GM19324 (cell line): ENCODE results near the gene VAT1.
"Not testable (repeated sequence)": the region's sequence is repeated elsewhere in the genome, so short reads cannot be mapped to it uniquely, and the experiment has no call there.

Experiments
- ATAC-seq: cut with Tn5 transposase; IDR thresholded peaks from one replicate; pipeline ENCODE4 v1.9.1; 2021; ENCODE audit warnings: mild to moderate bottlenecking, moderate library complexity; ENCODE audit not compliant: unreplicated experiment, low FRiP score

Gene VAT1

DNA sequence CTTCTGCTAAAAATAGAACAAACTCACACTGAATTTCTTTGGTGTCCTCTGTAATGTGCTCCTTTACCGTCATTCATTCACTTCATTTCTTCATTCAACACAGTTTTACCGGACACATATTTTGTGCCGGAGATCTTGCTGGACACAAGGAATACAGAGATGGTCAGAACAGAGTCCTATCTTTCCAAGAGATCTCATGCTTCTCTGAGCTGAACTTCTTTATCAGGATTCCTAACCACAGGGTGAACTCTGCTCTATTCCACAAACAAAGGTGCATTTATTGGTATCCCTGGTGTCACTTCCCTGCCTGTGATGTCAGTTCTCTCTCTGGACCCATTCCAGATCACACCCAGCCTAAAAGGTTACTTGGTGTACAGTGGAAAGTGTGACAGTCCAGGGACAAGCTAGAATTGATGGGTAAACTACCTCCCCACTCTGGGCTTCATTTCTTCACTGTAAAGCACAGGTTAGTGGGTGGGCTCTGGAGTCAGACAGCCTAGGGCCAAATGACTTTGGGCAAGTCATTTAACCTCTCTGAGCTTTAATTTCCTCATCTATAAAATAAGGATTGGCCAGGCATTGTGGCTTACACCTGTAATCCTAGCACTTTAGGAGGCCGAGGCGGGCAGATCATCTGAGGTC, 11.4 kb downstream of the VAT1 start:
- ATAC-seq: no peak

DNA sequence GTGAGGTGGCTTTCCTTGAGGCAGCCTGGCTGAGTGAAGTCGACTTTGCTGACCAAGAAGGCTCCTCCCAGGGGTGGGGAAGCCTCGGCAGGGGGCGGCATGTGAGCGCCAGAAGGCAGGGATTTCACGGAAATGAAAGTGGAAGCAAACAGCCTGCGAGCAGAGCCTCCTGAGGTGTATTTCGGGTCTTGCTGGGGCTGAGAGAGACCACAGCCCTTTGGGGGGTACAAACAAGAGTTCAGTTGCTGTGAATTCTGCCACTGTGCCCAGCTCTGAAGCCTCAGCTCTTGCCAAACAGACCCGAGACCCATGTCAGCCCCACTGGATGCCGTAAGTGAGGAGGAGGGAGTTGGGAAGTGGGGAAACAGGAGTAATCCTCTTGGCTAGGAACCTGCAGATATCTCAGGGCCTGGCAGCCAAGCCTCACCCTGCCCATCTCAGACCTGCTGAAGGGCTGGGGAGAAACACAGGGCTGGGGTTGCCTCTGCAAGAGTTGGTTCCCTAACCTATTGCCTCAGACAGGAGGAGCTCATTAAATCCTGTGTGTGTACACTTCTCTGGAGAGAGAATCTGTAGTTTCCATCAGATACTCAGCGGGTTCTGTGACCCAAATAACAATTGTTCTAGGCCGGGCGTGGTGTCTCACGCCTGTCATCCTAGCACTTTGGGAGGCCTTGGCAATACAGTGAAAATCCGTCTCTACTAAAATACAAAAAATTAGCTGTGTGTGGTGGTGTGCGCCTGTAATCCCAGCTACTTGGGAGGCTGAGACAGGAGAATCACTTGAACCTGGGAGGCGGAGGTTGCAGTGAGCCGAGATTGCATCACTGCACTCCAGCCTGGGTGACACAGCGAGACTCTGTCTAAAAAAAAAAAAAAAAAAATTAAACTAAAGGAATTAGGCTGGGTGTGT, 15.3 kb downstream of the VAT1 start, which contains the start of gene IFI35:
TSS of gene IFI35 (plus strand) at position 146 of the 913 bp plus-strand sequence. CDS start at position 310, 164 bp downstream.
- peak; percentile 79 for ATAC-seq

- ATAC-seq: no peak
These were observed 18.5 kb downstream of the VAT1 start for GRCh38 chr17:43003542-43004172.

GRCh38 chr17:43000894-43001293, 21.3 kb downstream of the VAT1 start:
- not testable (repeated sequence) for ATAC-seq

GRCh38 chr17:42999003-42999525, 23.1 kb downstream of the VAT1 start:
- ATAC-seq: no peak

DNA sequence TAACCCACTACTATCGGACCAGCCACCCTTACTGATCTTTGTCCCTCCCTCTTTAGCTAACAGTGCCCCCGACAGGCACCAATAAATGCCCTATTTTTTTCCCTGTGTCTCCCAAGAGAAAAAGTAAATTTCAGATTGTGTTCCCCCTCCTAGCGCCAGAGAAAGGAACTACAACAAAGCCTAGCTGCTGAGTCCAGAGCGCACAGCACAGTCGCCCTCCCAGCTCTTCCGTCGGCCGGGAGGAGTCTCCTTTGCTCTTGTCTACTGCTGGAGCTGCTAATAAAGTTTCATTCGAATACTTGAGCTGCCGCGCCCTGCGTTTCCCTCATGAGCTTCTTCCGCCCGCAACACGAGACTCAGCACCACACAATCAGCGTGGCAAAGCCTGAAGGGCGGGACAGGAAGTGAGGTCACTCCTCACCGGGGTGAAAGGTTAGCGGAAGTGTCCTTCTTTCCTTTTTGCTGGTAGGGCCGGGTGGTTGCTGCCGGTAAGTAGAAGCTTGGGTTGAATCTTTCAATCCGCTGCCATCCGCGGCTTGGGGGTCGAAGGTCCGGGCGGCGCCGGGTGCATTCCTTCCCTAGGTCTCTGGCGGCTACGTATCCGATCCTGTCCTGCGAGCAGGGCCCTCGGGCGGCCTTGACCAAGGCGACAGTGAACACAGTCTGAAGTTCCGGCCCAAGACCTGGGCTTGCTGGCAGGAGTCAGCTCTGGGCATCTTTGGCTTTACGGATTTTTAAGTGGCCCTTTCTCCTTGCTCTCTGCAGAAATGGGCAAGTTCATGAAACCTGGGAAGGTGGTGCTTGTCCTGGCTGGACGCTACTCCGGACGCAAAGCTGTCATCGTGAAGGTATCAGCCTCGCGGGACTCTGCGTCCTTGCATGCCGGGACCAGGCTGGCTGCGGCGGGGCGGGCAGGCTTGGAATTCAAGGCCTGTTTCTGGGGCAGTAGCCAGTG, 23.9 kb downstream of the VAT1 start, which contains the start of gene RPL27:
TSS of gene RPL27 (plus strand) at position 436 of the 955 bp plus-strand sequence. CDS start at position 768, 332 bp downstream.
- peak; percentile 91 for ATAC-seq

DNA sequence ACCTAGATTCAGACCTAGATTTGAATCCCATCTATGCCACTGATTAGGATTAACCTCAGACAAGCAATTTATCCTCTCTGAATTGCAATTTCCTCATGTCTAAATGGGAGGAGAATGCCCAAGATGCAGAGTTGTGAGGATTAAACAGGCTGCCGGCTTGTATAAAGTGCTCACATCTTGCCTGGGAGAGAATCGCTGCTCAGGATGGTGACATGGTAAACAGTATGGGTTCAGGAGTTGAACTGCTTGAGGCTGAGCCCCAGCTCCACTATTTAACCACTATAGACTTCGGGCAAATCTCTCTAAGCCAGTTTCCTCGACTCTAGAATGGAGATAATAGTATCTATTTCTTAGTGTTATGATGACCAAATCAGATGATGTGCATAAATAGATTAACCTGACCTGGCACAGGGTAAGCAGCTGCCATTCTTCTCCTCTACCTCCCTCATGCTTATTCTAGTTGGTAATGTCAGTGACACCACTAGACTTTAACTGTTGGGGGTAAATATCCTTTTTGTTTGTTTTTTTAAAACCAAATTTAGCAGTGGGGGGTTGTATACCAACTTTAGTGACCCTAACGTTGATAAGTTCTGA, 24.7 kb downstream of the VAT1 start:
- no peak for ATAC-seq

DNA sequence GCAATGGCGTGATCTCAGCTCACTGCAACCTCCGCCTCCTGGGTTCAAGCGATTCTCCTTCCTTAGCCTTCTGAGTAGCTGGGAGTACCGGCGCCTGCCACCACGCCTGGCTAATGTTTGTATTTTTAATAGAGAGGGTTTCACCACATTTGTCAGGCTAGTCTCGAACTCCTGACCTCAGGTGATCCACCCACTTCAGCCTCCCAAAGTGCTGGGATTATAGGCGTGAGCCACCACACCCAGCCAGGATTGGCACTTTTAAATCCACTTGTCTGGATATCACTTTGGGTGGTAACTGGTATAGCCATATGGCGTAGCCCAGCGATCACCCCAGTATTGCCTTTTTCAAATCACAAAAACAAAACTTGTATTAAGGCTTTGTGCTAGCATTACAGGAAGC, 28.3 kb downstream of the VAT1 start:
- ATAC-seq: not testable (repeated sequence)

- no peak for ATAC-seq
These were observed 29.3 kb downstream of the VAT1 start for GRCh38 chr17:42992872-42993271.

- ATAC-seq: no peak
These were observed 30.7 kb downstream of the VAT1 start for GRCh38 chr17:42991471-42991870.

DNA sequence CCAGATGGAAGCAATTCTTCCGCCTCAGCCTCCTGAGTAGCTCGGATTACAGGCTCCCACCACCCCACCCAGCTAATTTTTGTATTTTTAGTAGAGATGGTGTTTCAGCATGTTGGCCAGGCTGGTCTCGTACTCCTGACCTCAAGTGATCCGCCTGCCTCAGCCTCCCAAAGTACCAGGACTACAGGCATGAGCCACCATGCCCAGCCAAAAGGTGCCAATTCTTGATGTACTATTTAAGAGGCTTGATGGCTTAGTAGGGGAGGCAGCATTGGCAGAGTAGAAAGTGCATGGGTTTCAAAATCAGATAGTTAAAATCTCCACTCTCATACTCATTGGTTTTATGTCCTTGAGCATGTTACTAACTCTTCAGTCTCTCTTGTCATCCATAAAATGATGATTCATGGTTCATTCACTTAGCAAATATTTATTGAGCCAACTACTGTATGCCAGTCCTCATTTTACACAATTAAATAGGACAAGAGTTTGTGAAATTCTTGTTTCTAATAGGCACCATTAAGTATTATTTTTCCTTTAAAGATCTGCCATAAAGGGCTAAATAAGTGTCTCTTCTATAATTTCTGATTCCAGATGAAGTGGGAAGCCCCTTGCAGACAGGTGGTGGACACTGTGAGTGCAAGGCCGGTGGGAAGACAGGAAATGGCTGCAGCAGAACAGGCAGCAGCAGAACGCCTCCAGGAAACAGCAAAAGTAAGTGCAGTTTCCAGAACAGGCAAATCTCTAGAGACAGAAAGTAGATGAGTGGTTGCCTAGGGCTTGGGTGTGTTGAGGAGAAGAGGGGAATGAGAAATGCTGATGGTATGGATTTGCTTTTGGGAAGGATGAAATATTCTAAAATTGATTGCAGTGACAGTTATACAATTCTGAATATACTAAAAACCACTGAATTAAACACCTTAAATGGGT, 32.2 kb downstream of the VAT1 start:
- ATAC-seq: no peak

GRCh38 chr17:42989141-42989540, 33.0 kb downstream of the VAT1 start:
- ATAC-seq: no peak

- ATAC-seq: no peak
These were observed 37.0 kb downstream of the VAT1 start for GRCh38 chr17:42985225-42985624.

DNA sequence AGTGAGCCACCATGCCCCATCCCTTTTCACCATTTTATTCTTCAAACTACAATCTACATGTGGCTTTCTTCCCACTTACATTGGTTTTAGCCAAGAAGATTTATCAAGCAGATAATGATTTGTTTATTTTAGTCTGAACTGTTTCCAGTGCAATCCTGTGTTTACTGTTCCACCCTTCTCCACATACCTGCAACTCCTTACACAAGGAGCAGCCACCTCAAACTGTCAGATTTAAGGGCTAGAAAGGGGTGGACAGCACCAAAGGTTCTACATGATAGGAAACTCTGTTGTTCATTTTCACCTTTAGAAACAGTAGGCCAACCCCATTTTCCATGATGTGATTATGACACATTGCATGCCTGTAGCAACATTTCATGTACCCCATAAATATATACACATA, 39.9 kb downstream of the VAT1 start:
- ATAC-seq: no peak

DNA sequence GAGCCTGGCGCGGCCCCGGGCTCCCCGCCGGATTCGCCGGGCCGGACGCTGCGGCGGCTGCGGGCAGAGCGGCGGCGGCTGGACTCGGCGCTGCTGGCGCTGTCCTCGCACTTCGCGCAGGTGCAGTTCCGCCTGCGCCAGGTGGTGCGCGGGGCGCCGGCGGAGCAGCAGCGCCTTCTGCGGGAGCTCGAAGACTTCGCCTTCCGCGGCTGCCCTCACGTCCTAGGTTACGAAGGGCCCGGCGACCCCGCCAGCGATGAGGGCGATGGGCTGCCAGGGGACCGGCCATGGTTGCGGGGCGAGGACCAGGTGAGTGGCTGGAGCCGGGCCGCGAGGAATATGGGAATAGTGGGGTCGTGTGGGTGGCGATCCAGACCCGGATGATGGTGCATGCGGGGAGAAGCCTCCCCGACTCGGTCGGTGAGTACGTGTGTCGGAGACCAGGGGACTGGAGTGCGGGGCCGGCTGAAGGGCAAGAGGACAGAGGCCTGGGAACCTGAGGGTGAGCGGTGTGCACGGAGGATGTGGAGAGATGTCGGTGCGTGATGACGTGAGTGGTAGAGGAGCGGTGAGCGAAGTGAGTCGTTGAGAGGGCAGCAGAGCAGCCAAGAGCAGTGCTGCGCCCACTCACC, 41.3 kb downstream of the VAT1 start:
- peak; percentile 50 for ATAC-seq

- ATAC-seq: peak; percentile 71
These were observed 41.9 kb downstream of the VAT1 start, which contains the start of gene RUNDC1 for GRCh38 chr17:42980274-42980765. Gene RUNDC1, plus strand, starts transcription at chr17:42980565. Its CDS starts 12 bp downstream, at chr17:42980577.

- no peak for ATAC-seq
These were observed 42.5 kb downstream of the VAT1 start, which contains the start of gene PTGES3L for GRCh38 chr17:42979511-42980273. Gene PTGES3L, minus strand, starts transcription at chr17:42980080. Its CDS starts 27 bp downstream, at chr17:42980053.
